Vagina (tissue), 2 donors: Measurements from ENCODE around the gene TAS2R8.
"Not testable (repeated sequence)": the region's sequence is repeated elsewhere in the genome, so short reads cannot be mapped to it uniquely, and the experiment has no call there.

Experiments
- POLR2A ChIP-seq, 2 donors: fragments of 450-650 bp; IDR thresholded peaks; one replicate each; pipeline ENCODE4 v1.6.1; 2017; ENCODE audit warnings: antibody characterized with exemption in 2 of 2, mild to moderate bottlenecking in 2 of 2, moderate library complexity in 2 of 2
- TF ChIP-seq, protein P1 (sequence below), 3 experiments: fragments of 450-650 bp in 2 of 3; fragments of 200-600 bp in 1 of 3; sonication (generic) in 1 of 3; IDR thresholded peaks; one replicate each; pipeline ENCODE4 v1.5.1; 2017 to 2019; ENCODE audit warnings: antibody characterized with exemption in 3 of 3, mild to moderate bottlenecking in 2 of 3, moderate library complexity in 2 of 3

DNA sequence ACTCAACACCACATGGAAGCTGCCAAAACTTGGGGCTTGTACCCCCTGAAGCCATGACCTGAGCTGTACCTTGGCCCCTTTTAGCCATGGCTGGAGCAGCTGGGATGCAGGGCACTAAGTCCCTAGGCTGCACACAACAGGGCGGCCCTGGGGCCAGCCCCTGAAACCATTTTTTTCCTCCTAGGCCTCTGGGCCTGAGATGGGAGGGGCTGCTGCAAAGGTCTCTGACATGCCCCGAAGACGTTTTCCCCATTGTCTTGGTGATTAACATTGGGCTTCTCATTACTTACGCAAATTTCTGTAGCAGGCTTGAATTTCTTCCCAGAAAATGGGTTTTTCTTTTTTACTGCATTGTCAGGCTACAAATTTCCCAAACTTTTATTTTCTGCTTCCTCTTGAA lies 15.3 kb downstream of the TAS2R8 start:
- TF ChIP-seq POLR2A (IDR thresholded peaks at IDR 0.05) = not testable (repeated sequence)
- TF ChIP-seq, protein P1, sequence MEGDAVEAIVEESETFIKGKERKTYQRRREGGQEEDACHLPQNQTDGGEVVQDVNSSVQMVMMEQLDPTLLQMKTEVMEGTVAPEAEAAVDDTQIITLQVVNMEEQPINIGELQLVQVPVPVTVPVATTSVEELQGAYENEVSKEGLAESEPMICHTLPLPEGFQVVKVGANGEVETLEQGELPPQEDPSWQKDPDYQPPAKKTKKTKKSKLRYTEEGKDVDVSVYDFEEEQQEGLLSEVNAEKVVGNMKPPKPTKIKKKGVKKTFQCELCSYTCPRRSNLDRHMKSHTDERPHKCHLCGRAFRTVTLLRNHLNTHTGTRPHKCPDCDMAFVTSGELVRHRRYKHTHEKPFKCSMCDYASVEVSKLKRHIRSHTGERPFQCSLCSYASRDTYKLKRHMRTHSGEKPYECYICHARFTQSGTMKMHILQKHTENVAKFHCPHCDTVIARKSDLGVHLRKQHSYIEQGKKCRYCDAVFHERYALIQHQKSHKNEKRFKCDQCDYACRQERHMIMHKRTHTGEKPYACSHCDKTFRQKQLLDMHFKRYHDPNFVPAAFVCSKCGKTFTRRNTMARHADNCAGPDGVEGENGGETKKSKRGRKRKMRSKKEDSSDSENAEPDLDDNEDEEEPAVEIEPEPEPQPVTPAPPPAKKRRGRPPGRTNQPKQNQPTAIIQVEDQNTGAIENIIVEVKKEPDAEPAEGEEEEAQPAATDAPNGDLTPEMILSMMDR (IDR thresholded peaks at IDR 0.05) = not testable (repeated sequence)
